GM18861 (cell line): ENCODE measurements around the gene VPS33A.
"Not testable (repeated sequence)": the region's sequence is repeated elsewhere in the genome, so short reads cannot be mapped to it uniquely, and the experiment has no call there.

ENCODE experiments used
- ATAC-seq: cut with Tn5 transposase; IDR thresholded peaks from one replicate; pipeline ENCODE4 v1.9.1; 2021; ENCODE audit not compliant: unreplicated experiment

Gene VPS33A

GRCh38 chr12:122258462-122258861 is 7.8 kb downstream of the VPS33A start:
- not testable (repeated sequence) for ATAC-seq

GRCh38 chr12:122250536-122250935 is 15.8 kb downstream of the VPS33A start:
- ATAC-seq: no peak

DNA sequence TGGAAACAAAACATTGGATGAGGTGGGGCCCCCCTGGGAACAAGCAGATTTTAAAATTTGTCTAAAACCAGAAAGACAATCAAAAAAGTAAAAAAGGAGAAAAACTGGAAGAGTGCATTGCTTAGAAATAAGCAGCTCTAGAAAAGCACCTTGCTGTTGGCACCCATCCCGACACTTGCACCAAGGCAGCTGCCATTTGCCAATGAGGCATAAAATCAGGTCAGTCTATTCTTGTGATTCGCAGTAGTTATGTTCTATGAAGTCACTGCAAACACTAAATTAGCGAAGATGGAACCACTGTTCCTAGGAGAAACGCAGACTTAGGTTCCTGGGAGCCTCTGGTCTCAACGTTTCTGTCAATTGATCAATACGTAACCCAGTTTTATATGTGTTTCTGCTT is 16.2 kb downstream of the VPS33A start:
- no peak for ATAC-seq

DNA sequence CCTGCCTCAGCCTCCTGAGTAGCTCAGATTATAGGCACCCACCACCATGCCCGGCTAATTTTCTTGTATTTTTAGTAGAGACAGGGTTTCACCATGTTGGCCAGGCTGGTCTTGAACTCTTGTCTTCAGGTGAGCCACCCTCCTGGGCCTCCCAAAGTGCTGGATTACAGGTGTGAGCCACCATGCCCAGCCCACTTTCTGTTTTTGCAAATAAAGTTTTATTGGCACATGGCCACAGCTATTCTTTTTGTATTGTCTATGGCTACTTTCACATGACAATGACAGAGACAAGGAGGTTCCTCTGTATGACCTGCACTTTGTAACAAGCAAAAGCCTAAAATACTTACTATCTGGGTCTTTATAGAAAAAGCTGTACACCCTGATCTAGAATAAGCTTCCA is 20.7 kb downstream of the VPS33A start:
- no peak for ATAC-seq

DNA sequence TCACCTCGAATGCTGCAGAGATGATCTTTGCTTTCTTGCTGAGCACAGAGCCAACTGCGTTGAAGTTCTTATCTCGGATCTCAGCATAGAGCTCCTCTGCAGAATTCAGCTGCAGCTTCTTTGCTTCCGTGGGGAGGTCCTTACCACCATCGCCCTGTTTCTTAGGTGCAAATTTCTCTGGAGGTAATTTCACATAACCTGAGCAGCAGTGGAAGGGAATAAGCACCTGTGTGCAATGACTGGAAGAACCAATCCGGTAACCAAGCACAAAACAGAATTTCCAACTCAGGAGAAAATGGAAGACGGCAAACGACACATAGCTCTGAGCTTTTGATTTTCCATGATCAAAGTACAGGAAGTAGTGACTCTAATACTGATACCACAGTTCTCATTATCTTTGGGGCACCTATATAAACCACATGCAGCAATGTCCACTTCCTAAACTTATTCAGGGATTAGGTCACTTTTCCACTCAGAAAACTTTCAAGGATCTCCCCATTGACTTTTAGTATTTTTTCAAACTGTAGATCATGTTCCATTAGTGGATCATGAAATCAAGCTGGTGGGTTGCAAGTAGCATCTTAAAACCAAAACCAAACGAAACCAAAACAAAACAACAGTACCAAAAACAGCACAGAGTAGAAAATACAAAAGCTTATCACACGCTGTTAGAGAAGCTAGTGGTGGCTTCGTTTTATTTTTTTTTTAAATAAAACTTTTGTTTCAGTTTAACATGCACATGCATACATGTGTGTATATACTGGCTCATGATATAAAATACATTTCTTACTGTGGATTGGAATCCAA is 21.5 kb downstream of the VPS33A start:
- ATAC-seq: no peak

DNA sequence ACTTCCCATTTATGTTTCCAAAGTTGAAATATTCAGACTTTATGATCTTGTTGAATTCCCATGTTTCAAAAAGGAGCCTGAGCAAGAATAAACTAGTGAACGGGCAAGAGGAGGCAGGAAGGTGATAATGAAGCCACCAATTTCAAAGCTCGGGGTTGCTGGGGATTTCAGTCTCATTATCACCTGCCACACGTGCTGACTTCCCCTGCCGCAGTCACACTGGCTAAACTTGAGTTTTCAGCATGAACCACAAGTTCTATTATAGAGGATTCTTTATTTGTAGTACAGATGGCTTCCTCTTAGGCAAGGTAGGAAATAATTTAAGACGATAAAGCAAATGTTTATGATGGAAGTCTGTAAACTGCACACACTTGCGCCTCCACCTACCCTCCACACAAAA is 22.3 kb downstream of the VPS33A start:
- ATAC-seq: no peak

DNA sequence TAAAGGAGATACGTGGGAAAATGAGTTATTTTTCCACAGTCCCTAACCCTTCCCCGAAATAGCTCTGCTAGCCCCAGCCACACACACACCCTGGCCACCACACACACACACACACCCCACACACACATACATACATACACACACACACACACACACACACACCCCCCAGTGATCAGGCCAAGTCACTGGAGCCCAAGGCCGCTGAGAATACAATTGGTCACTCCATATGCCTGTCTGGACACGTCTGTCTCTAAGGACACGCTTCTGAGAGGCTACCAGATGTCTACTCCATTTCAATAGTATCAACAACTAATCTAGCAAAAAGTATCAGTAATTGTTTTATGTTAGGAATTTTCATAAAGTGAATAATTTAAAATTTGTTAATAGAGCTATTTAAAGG is 27.4 kb downstream of the VPS33A start:
- no peak for ATAC-seq

GRCh38 chr12:122235741-122236140 is 30.6 kb downstream of the VPS33A start:
- no peak for ATAC-seq

DNA sequence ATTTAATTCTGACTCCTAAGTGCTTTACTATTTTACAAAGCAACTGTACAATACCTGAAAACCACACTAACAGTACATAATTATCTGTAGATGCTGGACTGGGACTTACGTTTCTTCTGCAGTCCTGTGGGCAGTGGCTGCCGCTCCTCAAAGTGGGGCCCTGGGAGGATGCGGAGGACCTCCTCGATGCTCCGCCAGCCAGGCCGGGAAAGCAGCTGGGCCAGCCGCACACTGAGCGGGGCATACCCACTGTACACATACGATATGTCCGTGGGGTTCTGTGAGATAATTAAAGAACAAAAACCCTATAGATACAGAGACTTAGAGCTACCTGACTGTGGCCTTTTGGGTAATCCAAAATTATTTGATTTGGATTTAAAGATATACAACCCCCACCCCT is 33.6 kb downstream of the VPS33A start:
- no peak for ATAC-seq

DNA sequence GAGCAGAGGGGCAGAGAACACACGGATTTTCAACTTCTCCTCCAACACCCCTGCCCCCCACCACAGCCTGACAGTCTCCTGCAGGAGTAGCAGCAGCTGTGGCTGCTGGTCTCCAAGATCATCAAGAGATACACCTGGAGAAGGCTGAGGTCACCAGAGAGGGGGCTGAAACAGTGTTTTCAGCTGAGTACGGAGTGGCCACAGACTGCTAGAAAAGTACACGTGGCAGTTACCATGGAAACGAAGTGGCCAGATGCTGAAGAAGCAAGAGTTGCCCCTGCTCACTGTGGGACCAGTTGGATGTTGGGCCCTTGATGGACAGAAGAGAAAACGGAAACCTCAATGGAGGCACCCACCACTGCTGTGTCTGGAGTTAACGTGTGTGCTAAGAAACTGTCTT is 35.5 kb downstream of the VPS33A start:
- no peak for ATAC-seq

- ATAC-seq: no peak
These were observed 38.2 kb downstream of the VPS33A start for GRCh38 chr12:122228092-122228491.

DNA sequence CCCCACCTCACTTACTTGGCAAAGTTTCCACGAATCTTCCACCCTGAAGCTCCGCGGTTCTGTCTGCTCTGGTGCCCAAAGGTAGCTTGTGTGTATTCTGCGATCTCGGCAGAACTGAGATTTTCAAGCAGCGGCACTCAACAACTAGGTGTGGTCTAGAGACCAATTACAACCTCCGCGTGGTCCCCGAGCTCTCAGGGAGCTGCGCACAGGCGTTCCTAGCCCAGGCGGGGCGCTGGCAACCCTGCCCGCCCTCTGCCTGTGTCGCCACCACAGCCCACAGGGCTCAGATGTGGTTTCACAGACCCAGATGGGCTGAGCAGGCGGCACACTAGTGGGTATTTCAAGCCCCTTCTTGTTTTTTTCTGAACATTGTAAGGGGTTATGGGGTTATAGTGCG is 39.0 kb downstream of the VPS33A start:
- no peak for ATAC-seq

GRCh38 chr12:122226366-122227125 is 39.7 kb downstream of the VPS33A start:
- ATAC-seq: no peak

DNA sequence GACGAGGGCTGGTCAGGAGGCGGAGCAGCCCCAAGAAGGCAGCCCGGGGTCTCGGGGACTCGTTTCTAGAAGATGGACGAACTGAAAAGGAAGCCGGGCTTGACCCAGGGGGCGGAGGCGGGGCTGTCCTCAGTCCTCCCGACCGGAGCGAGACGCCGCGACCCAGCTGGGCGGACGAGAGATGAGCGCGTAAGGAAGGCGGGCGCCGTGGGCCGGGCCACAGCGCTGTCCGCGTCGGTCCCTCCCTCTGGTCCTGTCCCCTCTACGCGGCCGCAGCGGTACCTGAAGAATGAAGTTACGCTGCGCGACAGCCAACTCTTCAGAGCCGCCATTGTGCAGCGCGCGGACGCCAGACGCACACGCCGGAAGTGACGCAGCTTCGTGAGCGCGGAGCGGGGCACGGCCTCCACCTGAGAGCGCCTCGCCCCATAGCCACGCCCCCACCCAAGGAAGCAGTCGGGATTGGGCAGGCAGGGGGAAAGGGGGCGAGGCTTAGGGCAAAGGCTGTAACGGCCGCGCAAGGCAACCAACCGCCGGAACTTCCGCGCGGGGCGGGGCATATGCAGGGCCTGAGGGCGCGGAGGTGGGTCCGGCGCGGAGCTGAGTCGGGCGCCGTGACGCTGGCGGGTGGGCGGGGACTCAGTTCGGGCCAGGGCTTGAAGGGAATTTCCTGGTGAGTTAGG is 40.5 kb downstream of the VPS33A start, which contains the start of gene DIABLO:
Gene DIABLO, minus strand, starts transcription at position 370 of the 683 bp plus-strand sequence. Its CDS starts 38 bp downstream, at position 332.
- ATAC-seq: peak; percentile 87

GRCh38 chr12:122216445-122216844 is 49.8 kb downstream of the VPS33A start:
- ATAC-seq: no peak

DNA sequence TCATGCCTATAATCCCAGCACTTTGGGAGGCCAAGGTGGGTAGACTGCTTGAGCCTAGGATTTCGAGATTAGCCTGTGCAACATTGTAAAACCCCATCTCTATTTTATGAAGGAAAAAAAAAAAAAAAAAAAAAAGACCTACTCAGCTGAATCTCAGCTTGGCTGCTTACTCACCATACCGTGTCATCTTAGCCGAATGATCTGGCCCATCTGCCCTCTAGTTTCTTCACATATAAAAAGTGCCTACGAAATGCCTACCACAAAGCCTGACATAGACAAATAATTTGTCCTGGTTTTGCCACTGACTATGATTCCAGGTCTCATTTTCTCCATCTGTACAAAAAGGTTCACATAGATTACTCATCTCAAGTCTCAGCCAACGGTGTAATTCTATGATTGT is 50.5 kb downstream of the VPS33A start:
- no peak for ATAC-seq

- no peak for ATAC-seq
These were observed 58.0 kb downstream of the VPS33A start for GRCh38 chr12:122208073-122208820.

GRCh38 chr12:122207391-122207790 is 58.9 kb downstream of the VPS33A start:
- ATAC-seq: no peak

DNA sequence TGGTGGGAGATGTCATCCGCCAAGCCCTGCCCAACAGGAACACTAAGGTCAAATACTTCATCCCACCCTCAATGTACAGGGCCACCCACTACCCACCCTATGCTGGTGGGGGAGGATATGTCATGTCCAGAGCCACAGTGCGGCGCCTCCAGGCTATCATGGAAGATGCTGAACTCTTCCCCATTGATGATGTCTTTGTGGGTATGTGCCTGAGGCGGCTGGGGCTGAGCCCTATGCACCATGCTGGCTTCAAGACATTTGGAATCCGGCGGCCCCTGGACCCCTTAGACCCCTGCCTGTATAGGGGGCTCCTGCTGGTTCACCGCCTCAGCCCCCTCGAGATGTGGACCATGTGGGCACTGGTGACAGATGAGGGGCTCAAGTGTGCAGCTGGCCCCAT is 59.3 kb downstream of the VPS33A start:
- ATAC-seq: no peak

- no peak for ATAC-seq
These were observed 60.0 kb downstream of the VPS33A start for GRCh38 chr12:122206111-122206881.
